OCI-LY3 (cell line): ENCODE results near the gene ACACB.

Experiments used
- CTCF ChIP-seq: fragments of 200-600, 300-600 bp; sonication (generic); IDR thresholded peaks from 2 replicates; pipeline ENCODE4 v1.5.1; 2014; ENCODE audit warnings: antibody characterized with exemption, low read length, low read depth
- EZH2phosphoT487 ChIP-seq: fragments of 200-600 bp; shearing (Covaris generic); IDR thresholded peaks from 2 replicates; pipeline ENCODE4 v1.6.1; 2018; ENCODE audit warnings: antibody characterized with exemption, mixed run types, low read depth

- TF ChIP-seq CTCF (no peak), EZH2phosphoT487 (no peak)
Observed at GRCh38 chr12:109174468-109174867, 58.1 kb downstream of the ACACB start.
